HL-60/S4 (cell line): ENCODE results near the gene NECTIN1.

Source experiments
- in situ Hi-C: fragments of 300-500 bp; cut with MboI; formaldehyde crosslinking; loops from 2 replicates; pipeline ENCODE4 v1.14.3; 2022; ENCODE audit warnings: low sequenced_read_pairs

The NECTIN1 gene

DNA sequence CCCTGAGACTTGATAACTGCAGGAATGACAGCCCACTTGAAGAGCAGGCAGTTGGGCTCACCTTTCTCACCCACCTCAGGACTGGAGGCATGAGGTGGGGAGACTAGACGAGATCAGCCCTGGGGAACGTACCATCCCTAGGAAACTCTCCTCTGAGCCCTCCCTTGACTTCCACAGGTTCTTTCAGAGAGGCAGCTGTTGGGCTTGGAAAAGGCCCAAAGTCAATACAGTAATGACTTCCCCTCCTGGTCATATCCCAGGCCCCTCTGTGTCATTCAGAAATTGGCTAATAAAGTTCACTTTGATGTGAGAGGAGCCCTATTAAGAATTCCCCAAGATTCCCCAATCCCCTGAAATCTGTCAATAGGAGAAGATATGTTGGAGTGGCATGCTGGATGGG, 5.8 kb upstream of the NECTIN1 start:
- in situ Hi-C loops, result loop anchor here (5.0 kb wide), 1 partner anchor 67 kb away; no protein-coding TSS in a partner anchor

DNA sequence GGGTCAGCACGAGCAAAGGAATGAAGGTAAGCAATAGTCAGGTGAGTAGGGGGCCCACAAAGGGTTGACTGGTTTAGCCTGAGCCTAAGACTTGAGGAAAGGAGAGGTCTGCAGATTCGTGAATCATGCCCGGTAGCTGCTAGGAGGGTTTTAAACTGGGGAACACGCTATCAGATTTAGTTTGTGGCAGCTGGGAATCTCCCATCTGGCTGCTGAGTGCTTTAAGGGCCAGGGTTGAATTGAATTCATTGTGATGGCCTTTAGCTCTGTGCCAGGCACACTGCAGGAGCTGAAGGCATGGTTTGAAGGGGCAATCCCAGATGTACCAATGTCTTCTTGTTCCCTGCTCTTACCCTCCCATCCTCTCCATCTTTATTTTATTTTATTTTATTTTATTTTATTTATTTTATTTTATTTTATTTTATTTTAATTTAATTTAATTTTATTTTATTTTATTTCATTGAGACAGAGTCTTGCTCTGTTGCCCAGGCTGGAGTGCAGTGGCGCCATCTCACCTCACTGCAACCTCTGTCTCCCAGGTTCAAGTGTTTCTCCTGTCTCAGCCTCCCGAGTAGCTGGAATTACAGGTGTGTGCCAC, 1.9 kb upstream of the NECTIN1 start:
- in situ Hi-C loops, result no loop called here

GRCh38 chr11:119729951-119730613, 1.1 kb upstream of the NECTIN1 start:
- in situ Hi-C loops, result no loop called here

- in situ Hi-C loops, result no loop called here
Observed at GRCh38 chr11:119729581-119729927, 554 bp upstream of the NECTIN1 start.

- in situ Hi-C loops, result no loop called here
Observed at GRCh38 chr11:119728211-119728626, 781 bp downstream of the NECTIN1 start.

DNA sequence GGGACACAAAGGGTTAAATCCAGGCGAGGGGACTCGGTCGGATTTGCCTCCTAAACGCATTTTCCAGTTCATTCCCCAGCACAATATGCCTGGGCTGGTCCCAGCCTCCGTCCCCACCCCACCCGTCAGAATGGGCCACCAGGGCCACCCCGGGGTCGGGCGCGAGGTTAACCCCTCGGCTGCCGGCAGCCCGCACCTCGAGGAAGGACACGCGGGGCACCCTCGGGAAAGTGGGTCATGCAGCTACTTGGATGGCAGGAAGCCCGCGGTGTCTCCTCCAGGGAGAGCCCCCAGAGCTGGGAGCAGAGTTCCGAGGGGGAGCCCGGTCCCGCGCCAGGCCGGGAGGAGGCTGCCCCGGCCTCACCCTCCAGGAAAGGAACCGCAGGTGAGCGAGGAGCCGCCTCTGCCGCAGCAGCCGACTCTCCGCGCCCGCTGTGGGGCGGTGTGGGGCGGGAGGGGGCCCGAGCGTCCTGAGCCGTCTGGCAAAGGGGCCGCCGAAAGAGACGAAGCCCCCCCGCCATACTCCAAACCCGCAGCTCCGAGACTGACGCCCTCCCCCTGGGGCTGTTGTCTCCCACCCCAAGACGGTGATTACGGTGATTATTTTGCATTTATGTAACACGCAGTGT, 1.4 kb downstream of the NECTIN1 start:
- in situ Hi-C loops, result no loop called here

GRCh38 chr11:119726585-119727522, 2.1 kb downstream of the NECTIN1 start:
- in situ Hi-C loops, result no loop called here

DNA sequence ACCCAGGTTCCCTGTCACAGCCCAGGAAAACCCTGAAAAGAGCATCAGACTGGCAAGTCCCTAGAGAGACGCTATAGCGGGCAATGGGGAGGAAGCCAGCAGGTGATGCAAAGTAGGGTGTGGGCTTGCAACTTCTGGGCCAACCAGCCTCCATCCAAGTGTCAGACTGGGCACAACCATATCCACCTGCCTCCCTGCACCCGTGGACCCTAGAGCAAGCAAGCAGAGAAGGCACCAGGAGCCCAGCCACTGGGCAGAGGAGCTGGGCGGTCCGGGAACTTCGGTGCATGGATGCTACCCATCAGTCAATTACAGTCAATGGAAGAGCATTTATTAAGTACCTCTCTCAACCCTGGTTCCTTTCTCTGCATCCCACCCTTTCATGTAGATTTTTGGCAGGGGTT, 2.8 kb downstream of the NECTIN1 start:
- in situ Hi-C loops, result no loop called here

- in situ Hi-C loops, result no loop called here
Observed at GRCh38 chr11:119724956-119725355, 4.0 kb downstream of the NECTIN1 start.

DNA sequence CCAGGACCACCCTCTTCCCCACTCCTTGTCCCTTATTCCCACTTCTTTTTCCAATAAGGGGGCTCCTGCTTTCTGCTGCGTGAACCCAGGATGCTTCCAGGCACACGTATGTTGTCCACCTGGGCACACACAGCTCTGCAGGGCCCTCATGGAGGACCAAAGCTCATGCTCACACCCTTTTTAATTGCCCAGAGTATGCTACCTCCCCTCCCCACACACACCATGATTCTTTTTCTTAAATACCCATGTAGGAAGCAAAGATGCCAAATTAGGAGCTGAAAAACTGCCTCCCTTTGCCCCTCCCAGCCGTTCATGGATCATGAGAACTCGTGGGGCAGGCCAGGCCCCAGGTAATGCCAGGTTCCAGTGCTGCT, 5.1 kb downstream of the NECTIN1 start:
- in situ Hi-C loops, result no loop called here

DNA sequence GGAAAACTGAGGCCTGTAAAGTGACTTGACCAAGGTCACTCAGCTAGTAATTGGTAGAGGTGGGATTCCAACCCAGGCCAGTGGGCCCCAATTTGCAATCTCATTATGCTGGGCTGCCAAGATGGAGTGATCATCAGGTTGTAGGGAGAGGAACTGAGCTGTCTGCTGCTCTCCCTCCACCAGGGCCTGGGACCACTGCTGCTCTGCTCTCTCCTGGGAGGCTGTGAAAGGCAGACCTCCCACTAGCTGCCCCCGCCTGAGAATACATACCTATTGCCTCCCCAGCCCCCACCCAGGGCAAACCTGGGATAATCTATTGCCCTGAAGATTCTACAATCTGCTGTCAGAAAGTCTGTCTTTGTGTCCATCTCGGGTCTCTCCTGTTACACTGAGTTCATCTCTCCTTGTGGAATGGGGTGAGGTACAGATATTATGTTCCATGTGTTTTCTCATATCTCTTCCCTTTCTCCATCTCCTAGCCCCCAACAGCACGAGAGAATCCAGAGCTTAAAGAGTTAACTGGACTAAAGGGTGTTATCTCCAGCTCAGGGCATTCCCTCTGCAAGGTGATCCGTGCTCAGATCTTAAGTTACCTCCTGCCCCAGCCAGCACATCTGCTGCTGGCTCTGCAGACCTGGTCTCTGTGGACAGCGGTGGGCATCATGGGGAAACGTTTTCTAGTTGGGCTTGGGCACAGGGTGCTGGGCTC, 5.6 kb downstream of the NECTIN1 start:
- in situ Hi-C loops, result no loop called here

DNA sequence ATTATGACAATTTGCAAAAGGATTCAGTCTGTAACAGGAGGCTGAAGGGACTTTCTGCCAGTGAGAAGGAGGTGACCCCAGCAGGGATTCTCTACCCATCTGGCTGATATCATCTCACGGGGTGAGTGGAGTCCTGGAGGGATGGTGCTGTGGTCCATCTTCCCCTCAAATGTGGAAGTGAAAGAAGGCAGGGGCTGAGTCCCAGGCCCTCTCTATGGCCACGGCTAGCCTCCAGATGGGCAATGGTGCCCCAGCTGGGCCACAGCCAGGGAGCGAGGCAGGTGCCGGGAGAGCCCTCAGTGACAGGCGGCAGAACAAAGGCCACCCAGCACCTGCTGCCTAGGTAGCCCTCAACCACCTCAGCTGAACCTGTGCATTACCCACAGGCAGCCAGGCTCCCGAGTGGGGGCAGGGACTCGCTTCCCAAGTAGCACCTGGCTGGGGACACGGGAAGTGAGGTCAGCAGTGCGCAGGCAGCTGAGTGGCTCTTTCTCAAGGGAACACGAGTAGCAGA, 6.7 kb downstream of the NECTIN1 start:
- in situ Hi-C loops, result no loop called here

DNA sequence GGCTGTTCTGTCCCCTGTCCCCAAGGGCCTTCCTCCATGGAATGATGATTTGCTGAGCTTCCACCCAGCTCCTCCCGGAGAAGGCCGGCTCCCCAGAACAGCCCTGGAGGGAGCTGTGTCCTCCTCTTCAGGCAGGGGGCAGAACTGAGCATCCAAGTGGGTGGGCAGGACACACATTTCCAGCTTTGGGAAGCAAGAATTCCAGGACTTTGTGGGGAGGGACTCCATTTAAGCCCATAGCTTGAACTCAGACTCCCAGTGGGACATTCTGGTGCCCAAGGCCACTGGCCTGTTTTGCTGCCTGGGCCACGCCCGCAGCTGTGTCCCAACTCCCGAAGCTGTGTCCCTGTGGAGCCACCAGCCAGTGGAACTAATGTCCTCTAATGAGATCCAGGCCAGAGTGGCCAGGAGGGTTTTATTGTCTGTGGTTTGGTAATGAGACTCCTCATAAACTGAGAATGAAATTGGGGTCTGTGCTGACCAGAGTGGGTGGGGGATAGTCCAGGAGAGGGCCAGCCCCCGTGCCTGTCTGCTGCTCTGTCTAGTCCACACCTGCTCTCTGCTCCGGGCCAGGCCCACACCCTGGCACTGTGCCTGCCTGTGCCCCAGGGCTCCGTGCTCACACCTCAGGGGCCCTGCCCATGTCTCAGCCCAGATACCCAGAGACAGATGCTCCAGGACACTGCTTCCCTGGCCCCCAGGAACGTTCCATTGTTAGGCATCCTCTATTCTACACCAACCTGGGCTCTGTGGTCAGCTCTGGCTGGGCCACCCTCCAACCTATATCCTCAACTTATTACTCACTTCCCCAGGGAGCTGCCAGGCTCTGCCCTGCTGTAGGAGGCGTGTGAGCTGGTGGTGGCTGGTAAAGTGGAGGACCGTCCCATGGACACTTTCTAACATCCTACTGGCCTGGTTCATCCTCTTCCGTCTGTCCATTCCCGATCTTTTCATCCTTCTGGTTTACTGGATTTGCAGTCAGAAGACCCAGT, 7.6 kb downstream of the NECTIN1 start:
- in situ Hi-C loops, result no loop called here

GRCh38 chr11:119720311-119720913, 8.6 kb downstream of the NECTIN1 start:
- in situ Hi-C loops, result no loop called here

DNA sequence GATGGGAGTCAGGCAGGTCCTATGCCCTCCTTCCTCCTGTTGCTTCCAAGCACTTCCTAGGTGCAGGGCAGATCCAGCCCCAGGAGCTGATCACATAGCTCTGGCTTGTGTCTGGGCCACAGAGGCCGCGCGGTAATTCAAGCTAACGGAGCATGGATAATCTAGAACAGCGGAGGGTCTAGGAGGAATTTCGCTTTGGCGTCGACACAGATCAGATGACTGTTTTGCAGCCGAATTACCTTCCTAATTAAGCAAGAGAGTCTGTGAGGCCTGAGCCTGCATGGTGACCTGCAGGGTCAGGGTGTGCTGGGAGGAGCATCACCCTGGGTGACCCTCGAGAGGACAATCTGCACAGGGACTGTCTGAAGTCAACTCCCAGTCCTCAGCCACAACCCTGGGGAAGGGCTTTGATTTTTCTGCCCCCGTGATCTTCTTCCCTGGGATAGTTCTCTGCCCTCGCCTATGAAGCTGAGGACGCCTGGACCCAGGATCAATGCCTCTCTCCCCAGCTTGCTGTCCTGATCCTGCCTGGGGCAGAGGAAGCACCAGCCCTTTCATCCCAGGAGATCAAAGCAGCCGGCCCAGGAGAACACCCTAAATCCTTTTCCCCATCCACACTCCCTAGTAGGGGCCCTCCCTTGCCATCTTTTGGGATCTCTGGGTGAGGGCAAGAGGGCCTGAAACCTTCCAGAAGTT, 11.0 kb downstream of the NECTIN1 start:
- in situ Hi-C loops, result no loop called here

DNA sequence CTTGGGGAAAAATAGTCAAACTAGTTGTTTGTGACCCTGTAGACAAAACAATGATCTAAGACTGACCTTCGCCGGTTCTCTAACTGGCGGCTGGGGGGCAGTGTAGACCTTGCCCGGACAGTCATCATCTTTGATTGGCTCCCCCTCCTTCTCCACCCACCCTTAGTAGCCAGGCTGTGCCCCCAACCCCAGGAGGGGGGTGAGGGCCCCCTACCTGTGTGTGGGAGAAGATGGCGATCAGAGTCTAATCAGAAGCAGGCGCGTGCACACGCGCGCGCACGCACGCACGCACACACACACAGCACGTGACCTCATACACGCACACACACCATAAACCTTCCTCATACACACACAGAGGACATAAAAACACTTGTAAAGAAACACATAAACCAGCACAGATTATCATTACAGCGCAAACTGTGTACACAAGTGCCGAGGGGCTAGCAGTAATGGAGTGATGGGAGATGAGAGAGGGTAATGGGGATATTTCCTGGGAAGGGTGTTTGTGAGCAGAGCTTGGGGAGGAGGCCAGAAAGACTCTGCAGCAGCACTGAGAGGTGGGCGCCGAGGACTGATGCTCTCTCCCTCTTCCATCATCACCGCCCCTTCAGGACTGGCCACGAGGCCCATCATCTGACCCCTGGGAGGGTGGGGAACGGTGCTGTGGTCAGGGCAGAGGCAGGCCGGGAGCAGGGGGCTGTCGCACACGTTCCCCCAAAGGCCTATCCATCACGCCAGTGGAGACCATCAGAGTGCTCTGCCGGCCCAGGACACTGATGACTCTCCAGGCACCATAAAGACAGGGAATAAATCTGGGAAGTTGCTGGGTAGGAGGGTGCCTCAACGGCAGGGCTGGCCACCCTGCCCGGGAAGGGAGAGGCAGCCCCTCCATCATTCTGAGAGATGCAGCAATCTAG, 12.2 kb downstream of the NECTIN1 start:
- in situ Hi-C loops, result no loop called here

DNA sequence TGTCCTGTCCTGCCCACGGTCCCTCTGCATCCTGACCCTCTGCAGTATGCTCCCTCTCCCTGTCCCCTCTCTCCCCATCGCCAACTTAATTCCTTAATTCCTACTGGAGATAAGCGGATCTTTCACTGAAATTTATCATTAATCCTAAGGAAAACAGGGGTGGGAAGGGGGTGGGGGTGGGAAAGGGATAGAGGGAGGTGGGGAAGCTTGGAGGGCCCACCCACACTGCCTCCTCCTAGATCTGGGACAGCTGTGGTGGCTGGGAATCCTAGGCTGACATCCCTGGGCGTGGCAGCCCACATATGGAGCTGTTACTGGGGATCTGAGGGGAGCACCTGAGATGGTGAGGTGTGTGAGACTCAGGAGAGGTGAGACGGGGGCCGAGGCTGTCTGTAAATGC, 14.4 kb downstream of the NECTIN1 start:
- in situ Hi-C loops, result no loop called here
